IMR-90 (cell line): ENCODE results near the gene PSEN2. TPM values are rescaled to one million over a fixed set of nuclear protein-coding genes. Genes with fewer than 3 reads are reported as not detected.

Experiments
- ATAC-seq: fragments of 200-7000 bp; cut with Tn5 transposase; 2 replicates; pipeline ENCODE4 v1.9.1; 2020; ENCODE audit warnings: low read depth, mild to moderate bottlenecking, moderate library complexity
- BruUV-seq: library from RNA; stranded (reverse); fragments of 400-500 nt; replicated peaks from 2 replicates; lab custom pipeline; 2021; lab: Mats Ljungman, UMichigan
- CTCF ChIA-PET: fragments of 300-600 bp; formaldehyde crosslinking; extraction: SDS; loops from one replicate; lab custom pipeline; 2021; ENCODE audit warnings: antibody characterized with exemption; lab: Yijun Ruan, JAX
- POLR2A ChIA-PET: fragments of 300-600 bp; sonication (Branson Sonifier 250); formaldehyde crosslinking; loops from one replicate; lab custom pipeline; 2022; ENCODE audit warnings: antibody characterized with exemption; ENCODE audit not compliant: unreplicated experiment; lab: Charles Lee
- DNase-seq: peaks from one replicate; pipeline ENCODE4 v3.0.0; 2013
- H2AFZ ChIP-seq: replicated peaks from 2 replicates; pipeline ENCODE3; 2013; ENCODE audit warnings: low read length, mild to moderate bottlenecking; ENCODE audit not compliant: poor library complexity
- H2AK5ac ChIP-seq: 2 replicates; pipeline ENCODE4 v1.6.1; 2013; ENCODE audit warnings: low read depth, low read length, inconsistent platforms
- H2AK9ac ChIP-seq: replicated peaks from 2 replicates; pipeline ENCODE3; 2013; ENCODE audit warnings: mild to moderate bottlenecking, low read depth, low read length, moderate library complexity; ENCODE audit not compliant: poor library complexity
- H2BK120ac ChIP-seq: 2 replicates; pipeline ENCODE4 v1.6.1; 2013; ENCODE audit warnings: low read depth, low read length, inconsistent platforms
- H2BK15ac ChIP-seq: 3 replicates; pipeline ENCODE4 v1.6.1; 2013; ENCODE audit warnings: low read depth, low read length, inconsistent platforms
- H2BK20ac ChIP-seq: 2 replicates; pipeline ENCODE4 v1.6.1; 2013; ENCODE audit warnings: low read depth, mild to moderate bottlenecking, inconsistent platforms, low read length, moderate library complexity
- H2BK5ac ChIP-seq: 2 replicates; pipeline ENCODE4 v1.6.1; 2013; ENCODE audit warnings: mild to moderate bottlenecking, low read depth, low read length, inconsistent platforms; ENCODE audit not compliant: poor library complexity, severe bottlenecking
- H3K14ac ChIP-seq: replicated peaks from 2 replicates; pipeline ENCODE4 v1.6.1; 2013; ENCODE audit warnings: low read depth, low read length, inconsistent platforms
- H3K18ac ChIP-seq: 2 replicates; pipeline ENCODE4 v1.6.1; 2013; ENCODE audit warnings: low read depth, low read length, control low read depth
- H3K23ac ChIP-seq: 2 replicates; pipeline ENCODE4 v1.6.1; 2013; ENCODE audit warnings: low read depth, low read length, inconsistent platforms
- H3K27ac ChIP-seq: 2 replicates; pipeline ENCODE4 v1.5.1; 2013; ENCODE audit warnings: mild to moderate bottlenecking, control low read depth, low read length; ENCODE audit not compliant: insufficient read depth
- H3K27me3 ChIP-seq: 2 replicates; pipeline ENCODE4 v1.6.1; 2013; ENCODE audit warnings: low read length; ENCODE audit not compliant: control insufficient read depth, insufficient read depth
- H3K36me3 ChIP-seq: 2 replicates; pipeline ENCODE4 v1.6.1; 2013; ENCODE audit warnings: low read length, mixed read lengths; ENCODE audit not compliant: control insufficient read depth, insufficient read depth
- H3K4ac ChIP-seq: 2 replicates; pipeline ENCODE4 v1.6.1; 2013; ENCODE audit warnings: low read depth, low read length, inconsistent platforms
- H3K4me1 ChIP-seq: 2 replicates; pipeline ENCODE4 v1.6.1; 2013; ENCODE audit warnings: low read length, mixed read lengths; ENCODE audit not compliant: control insufficient read depth, insufficient read depth
- H3K4me2 ChIP-seq: 2 replicates; pipeline ENCODE4 v1.6.1; 2013; ENCODE audit warnings: low read depth, mild to moderate bottlenecking, control low read depth, low read length, moderate library complexity
- H3K4me3 ChIP-seq: 2 replicates; pipeline ENCODE4 v1.5.1; 2013; ENCODE audit warnings: low read depth, mild to moderate bottlenecking, control low read depth, low read length, moderate library complexity; ENCODE audit not compliant: insufficient read depth
- H3K56ac ChIP-seq: 2 replicates; pipeline ENCODE4 v1.6.1; 2013; ENCODE audit warnings: low read length, inconsistent platforms; ENCODE audit not compliant: insufficient read depth; ENCODE audit errors: extremely low read depth
- H3K79me1 ChIP-seq, 2 experiments: 2 replicates each; pipeline ENCODE4 v1.6.1; 2013; ENCODE audit warnings: low read length in 2 of 2, inconsistent platforms in 1 of 2, low read depth in 1 of 2
- H3K9ac ChIP-seq: 2 replicates; pipeline ENCODE4 v1.6.1; 2013; ENCODE audit warnings: low read depth, low read length, control low read depth
- H3K9me1 ChIP-seq: 2 replicates; pipeline ENCODE4 v1.6.1; 2013; ENCODE audit warnings: low read length, inconsistent platforms; ENCODE audit not compliant: insufficient read depth
- H3K9me3 ChIP-seq: 2 replicates; pipeline ENCODE4 v1.6.1; 2013; ENCODE audit warnings: low read length; ENCODE audit not compliant: control insufficient read depth, insufficient read depth
- H4K20me1 ChIP-seq: 2 replicates; pipeline ENCODE4 v1.6.1; 2013; ENCODE audit warnings: low read length, inconsistent platforms; ENCODE audit not compliant: insufficient read depth
- H4K5ac ChIP-seq: 2 replicates; pipeline ENCODE4 v1.6.1; 2013; ENCODE audit warnings: mild to moderate bottlenecking, low read depth, low read length, control low read depth
- H4K8ac ChIP-seq, 2 experiments: 2 replicates each; pipeline ENCODE4 v1.6.1; 2013; ENCODE audit warnings: low read depth in 2 of 2, low read length in 2 of 2, control low read depth in 1 of 2, inconsistent platforms in 1 of 2
- H4K91ac ChIP-seq: 2 replicates; pipeline ENCODE4 v1.6.1; 2013; ENCODE audit warnings: low read depth, low read length, inconsistent platforms; ENCODE audit not compliant: insufficient read depth
- CEBPB ChIP-seq: IDR thresholded peaks from 2 replicates; pipeline ENCODE4 v1.6.1; 2012; ENCODE audit warnings: low read depth, low read length, improper control_type of control experiment
- CHD1 ChIP-seq: IDR thresholded peaks from 2 replicates; pipeline ENCODE4 v1.6.1; 2012; ENCODE audit warnings: low read depth, low read length, improper control_type of control experiment
- FOS ChIP-seq: fragments of 150-350 bp; IDR thresholded peaks from 2 replicates; pipeline ENCODE4 v1.6.1; 2016; ENCODE audit warnings: low read depth, low read length
- MAFK ChIP-seq: IDR thresholded peaks from 2 replicates; pipeline ENCODE4 v1.6.1; 2012; ENCODE audit warnings: low read depth, low read length, improper control_type of control experiment
- MAZ ChIP-seq: IDR thresholded peaks from 2 replicates; pipeline ENCODE4 v1.6.1; 2012; ENCODE audit warnings: low read depth, mild to moderate bottlenecking, low read length, improper control_type of control experiment, moderate library complexity, borderline replicate concordance
- MXI1 ChIP-seq: IDR thresholded peaks from 2 replicates; pipeline ENCODE4 v1.6.1; 2012; ENCODE audit warnings: low read depth, mild to moderate bottlenecking, low read length, moderate library complexity, borderline replicate concordance
- NFE2L2 ChIP-seq: fragments of 150-350 bp; IDR thresholded peaks from 2 replicates; pipeline ENCODE4 v1.6.1; 2016; ENCODE audit warnings: low read depth, mild to moderate bottlenecking, low read length
- POLR2A ChIP-seq: IDR thresholded peaks from 2 replicates; pipeline ENCODE4 v1.6.1; 2012; ENCODE audit warnings: mild to moderate bottlenecking, low read depth, low read length
- RAD21 ChIP-seq: IDR thresholded peaks from 2 replicates; pipeline ENCODE4 v1.6.1; 2012; ENCODE audit warnings: low read length, improper control_type of control experiment
- RCOR1 ChIP-seq: IDR thresholded peaks from 2 replicates; pipeline ENCODE4 v1.6.1; 2012; ENCODE audit warnings: mild to moderate bottlenecking, low read length, improper control_type of control experiment; ENCODE audit not compliant: insufficient replicate concordance
- RFX5 ChIP-seq: IDR thresholded peaks from 2 replicates; pipeline ENCODE4 v1.8.0; 2012; ENCODE audit warnings: low read depth, mild to moderate bottlenecking, low read length, moderate library complexity
- WGBS, 2 experiments: methylation state at CpG; one replicate each; pipeline versions ENCODE4 v1.1.5 to v1.1.7; 2013; ENCODE audit warnings: missing lambda C conversion rate in 2 of 2; ENCODE audit not compliant: insufficient read length in 1 of 2; ENCODE audit errors: extremely low coverage in 2 of 2; 5-methylcytosine and 5-hydroxymethylcytosine counted together
- dilution Hi-C: fragments of 300-500 bp; cut with HindIII; formaldehyde crosslinking; loops from one replicate; pipeline ENCODE4 v1.14.3; 2018; ENCODE audit warnings: low sequenced_read_pairs; ENCODE audit not compliant: unreplicated experiment
- in situ Hi-C: fragments of 300-500 bp; cut with MboI; formaldehyde crosslinking; loops from 3 replicates; pipeline ENCODE4 v1.14.3; 2019; ENCODE audit warnings: low sequenced_read_pairs, inconsistent platforms, mixed read lengths
- intact Hi-C: fragments of 100-400 bp; cut with micrococcal nuclease; formaldehyde crosslinking; loops from 2 replicates; pipeline ENCODE4 v1.10.0; 2022
- polyA plus RNA-seq, 3 experiments: library from polyadenylated mRNA; depleted of rRNA; stranded (reverse); fragments of >200 nt; gene quantifications; 2 replicates each; pipeline ENCODE4 v1.2.3, GENCODE V29; 2012; ENCODE audit warnings: low replicate concordance in 1 of 3
- total RNA-seq: library from RNA; depleted of rRNA; stranded (reverse); fragments of >200 nt; gene quantifications from 2 replicates; pipeline ENCODE4 v1.2.3, GENCODE V29; 2012
- TF ChIP-seq, protein P1 (sequence below): conservative IDR thresholded peaks from 2 replicates; pipeline ENCODE4 v1.5.1; 2012; ENCODE audit warnings: mild to moderate bottlenecking, low read depth, low read length, improper control_type of control experiment
- TF ChIP-seq, protein P2 (sequence below): fragments of 150-350 bp; IDR thresholded peaks from 2 replicates; pipeline ENCODE4 v1.6.1; 2017; ENCODE audit warnings: mild to moderate bottlenecking, antibody characterized with exemption, low read length, low read depth

The PSEN2 gene
- total and polyA plus RNA-seq, 2 of the 4 experiments (the other 2 are of a cell fraction) = 15.0 to 24.4 TPM

DNA sequence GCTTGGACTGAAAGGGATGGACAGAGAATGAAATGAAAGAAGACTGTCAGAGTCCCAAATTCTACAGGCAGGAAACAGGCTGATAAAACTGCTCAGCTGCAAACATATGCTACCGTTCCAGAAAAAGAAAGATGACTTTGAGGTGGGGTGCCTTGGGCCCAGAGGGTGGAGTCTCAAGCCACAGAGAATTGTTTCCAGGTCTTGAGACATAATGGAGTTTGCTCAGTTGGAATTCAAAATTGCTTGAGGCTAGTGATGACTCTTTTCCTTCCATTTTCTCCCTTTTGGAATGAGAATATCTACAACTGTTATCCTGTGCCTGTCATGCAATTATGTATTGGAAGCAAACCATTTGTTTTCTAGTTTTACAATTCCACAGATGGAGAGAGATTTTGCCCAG is 23.6 kb upstream of the PSEN2 start:
- DNase-seq = no peak
- in situ Hi-C loops = no loop called here

More for the DNA sequence above, 23.6 kb upstream of the PSEN2 start:
- Histone ChIP-seq H2AK9ac (no peak overlapping the region), H3K79me1 (no peaks in the 10 kb centered on the region), H2BK20ac (no peak overlapping the region), H3K9me3 (no peaks in the 10 kb centered on the region), H3K23ac (no peak overlapping the region), H4K91ac (no peak overlapping the region), H3K4me3 (no peak overlapping the region), H3K4me2 (no peak overlapping the region), H3K14ac (no peak overlapping the region), H2BK5ac (no peak overlapping the region), H3K27ac (no peak overlapping the region), H4K8ac (no peak overlapping the region), H3K18ac (no peak overlapping the region), H3K56ac (no peak overlapping the region), H3K9ac (no peak overlapping the region), H2AFZ (no peak overlapping the region), H2BK120ac (no peak overlapping the region), H2AK5ac (no peak overlapping the region), H4K5ac (no peak overlapping the region), H3K36me3 (no peaks in the 10 kb centered on the region), H3K4ac (no peak overlapping the region), H3K27me3 (no peaks in the 10 kb centered on the region; the same call in 1 of the 2 replicates), H2BK15ac (no peak overlapping the region), H4K20me1 (no peaks in the 10 kb centered on the region), H3K9me1 (no peaks in the 10 kb centered on the region), H3K4me1 (no peaks in the 10 kb centered on the region)
- ChIA-PET CTCF (no interaction called here), POLR2A (no interaction called here)
- TF ChIP-seq MXI1 (no peak), MAFK (no peak), CEBPB (no peak), NFE2L2 (no peak), FOS (no peak), RFX5 (no peak), CHD1 (no peak), POLR2A (no peak), RCOR1 (no peak), RAD21 (no peak), MAZ (no peak)
- TF ChIP-seq, protein P1, sequence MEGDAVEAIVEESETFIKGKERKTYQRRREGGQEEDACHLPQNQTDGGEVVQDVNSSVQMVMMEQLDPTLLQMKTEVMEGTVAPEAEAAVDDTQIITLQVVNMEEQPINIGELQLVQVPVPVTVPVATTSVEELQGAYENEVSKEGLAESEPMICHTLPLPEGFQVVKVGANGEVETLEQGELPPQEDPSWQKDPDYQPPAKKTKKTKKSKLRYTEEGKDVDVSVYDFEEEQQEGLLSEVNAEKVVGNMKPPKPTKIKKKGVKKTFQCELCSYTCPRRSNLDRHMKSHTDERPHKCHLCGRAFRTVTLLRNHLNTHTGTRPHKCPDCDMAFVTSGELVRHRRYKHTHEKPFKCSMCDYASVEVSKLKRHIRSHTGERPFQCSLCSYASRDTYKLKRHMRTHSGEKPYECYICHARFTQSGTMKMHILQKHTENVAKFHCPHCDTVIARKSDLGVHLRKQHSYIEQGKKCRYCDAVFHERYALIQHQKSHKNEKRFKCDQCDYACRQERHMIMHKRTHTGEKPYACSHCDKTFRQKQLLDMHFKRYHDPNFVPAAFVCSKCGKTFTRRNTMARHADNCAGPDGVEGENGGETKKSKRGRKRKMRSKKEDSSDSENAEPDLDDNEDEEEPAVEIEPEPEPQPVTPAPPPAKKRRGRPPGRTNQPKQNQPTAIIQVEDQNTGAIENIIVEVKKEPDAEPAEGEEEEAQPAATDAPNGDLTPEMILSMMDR = no peak
- TF ChIP-seq, protein P2, sequence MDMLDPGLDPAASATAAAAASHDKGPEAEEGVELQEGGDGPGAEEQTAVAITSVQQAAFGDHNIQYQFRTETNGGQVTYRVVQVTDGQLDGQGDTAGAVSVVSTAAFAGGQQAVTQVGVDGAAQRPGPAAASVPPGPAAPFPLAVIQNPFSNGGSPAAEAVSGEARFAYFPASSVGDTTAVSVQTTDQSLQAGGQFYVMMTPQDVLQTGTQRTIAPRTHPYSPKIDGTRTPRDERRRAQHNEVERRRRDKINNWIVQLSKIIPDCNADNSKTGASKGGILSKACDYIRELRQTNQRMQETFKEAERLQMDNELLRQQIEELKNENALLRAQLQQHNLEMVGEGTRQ = no peak
- intact Hi-C loops = no loop called here
- no TSS peak for BruUV-seq
- dilution Hi-C loops = no loop called here
- ATAC-seq = no peak
- WGBS, 2 experiments = no CpG with 5 or more reads among the region's 1 CpG
